CD4-positive, alpha-beta memory T cell (primary cell): ENCODE data around the gene SRP54. TPM values are rescaled to one million over a fixed set of nuclear protein-coding genes. Genes with fewer than 3 reads are reported as not detected.

ENCODE experiments used
- CTCF ChIA-PET: fragments of 350-600 bp; sonication (Branson Sonifier 250); formaldehyde crosslinking; loops from one replicate; lab custom pipeline; 2021; ENCODE audit warnings: inconsistent platforms; ENCODE audit not compliant: partially characterized antibody; lab: Charles Lee
- POLR2A ChIA-PET: fragments of 350-600 bp; sonication (Branson Sonifier 250); formaldehyde crosslinking; loops from one replicate; lab custom pipeline; 2021; ENCODE audit not compliant: partially characterized antibody; lab: Charles Lee
- DNase-seq, 5 donors: peaks; one replicate each; pipeline versions ENCODE4 v3.0.0 to v3.0.0-alpha.2; 2020 to 2022; ENCODE audit warnings: mixed read lengths in 1 of 5
- H3K27ac ChIP-seq: one replicate; pipeline ENCODE4 v1.7.0; 2013; ENCODE audit warnings: low read depth, low read length
- H3K27me3 ChIP-seq: 2 replicates; pipeline ENCODE4 v1.7.0; 2013; ENCODE audit warnings: mild to moderate bottlenecking, low read length, moderate library complexity; ENCODE audit not compliant: insufficient read depth
- H3K36me3 ChIP-seq: 2 replicates; pipeline ENCODE4 v1.7.0; 2013; ENCODE audit warnings: mild to moderate bottlenecking, low read length, moderate library complexity; ENCODE audit not compliant: insufficient read depth
- H3K4me1 ChIP-seq: 2 replicates; pipeline ENCODE4 v1.7.0; 2013; ENCODE audit warnings: mild to moderate bottlenecking, low read length, moderate library complexity; ENCODE audit not compliant: insufficient read depth
- H3K4me3 ChIP-seq, 2 donors: one replicate each; pipeline ENCODE4 v1.7.0; 2013; ENCODE audit warnings: low read length in 2 of 2, mild to moderate bottlenecking in 1 of 2
- H3K9me3 ChIP-seq, 2 donors: one replicate each; pipeline ENCODE4 v1.7.0; 2013; ENCODE audit warnings: low read length in 2 of 2, control low read depth in 1 of 2; ENCODE audit not compliant: control insufficient read depth in 1 of 2
- H3K27ac Mint-ChIP-seq, 7 donors: one replicate each; pipeline ENCODE4 v1.8.0; 2020 to 2021; ENCODE audit warnings: mixed read lengths in 7 of 7, mild to moderate bottlenecking in 6 of 7, inconsistent platforms in 3 of 7, moderate library complexity in 3 of 7
- H3K27me3 Mint-ChIP-seq, 2 donors: one replicate each; pipeline ENCODE4 v1.8.0; 2020 to 2021; ENCODE audit warnings: mixed read lengths in 2 of 2
- H3K36me3 Mint-ChIP-seq, 2 donors: one replicate each; pipeline ENCODE4 v1.8.0; 2020 to 2021; ENCODE audit warnings: mixed read lengths in 2 of 2, inconsistent platforms in 1 of 2, mild to moderate bottlenecking in 1 of 2
- H3K4me1 Mint-ChIP-seq, 4 donors: one replicate each; pipeline ENCODE4 v1.8.0; 2020 to 2021; ENCODE audit warnings: mixed read lengths in 4 of 4, mild to moderate bottlenecking in 1 of 4
- H3K4me3 Mint-ChIP-seq, 8 donors: one replicate each; pipeline ENCODE4 v1.8.0; 2020 to 2021; ENCODE audit warnings: mixed read lengths in 8 of 8, mild to moderate bottlenecking in 7 of 8, moderate library complexity in 6 of 8, inconsistent platforms in 3 of 8
- H3K9me3 Mint-ChIP-seq, 8 donors: one replicate each; pipeline ENCODE4 v1.8.0; 2020 to 2021; ENCODE audit warnings: mixed read lengths in 8 of 8, mild to moderate bottlenecking in 5 of 8, inconsistent platforms in 3 of 8, moderate library complexity in 1 of 8
- intact Hi-C: fragments of 100-400 bp; cut with micrococcal nuclease; formaldehyde crosslinking; loops from one replicate; pipeline ENCODE4 v1.15.1; 2023
- polyA plus RNA-seq, 2 donors: library from polyadenylated mRNA; unstranded; fragments of 300-500 nt; fragmentation: Illumina TruSeq; gene quantifications; one replicate each; pipeline ENCODE4 v1.2.3, GENCODE V29; 2021
- total RNA-seq, 2 experiments: library from RNA; stranded (reverse); gene quantifications; one replicate each; pipeline ENCODE4 v1.2.3, GENCODE V29; 2021

The SRP54 gene
- 10 to 100 TPM; 59.8 to 62.7 TPM for total RNA-seq
- polyA plus RNA-seq, result 10 to 100 TPM; 31.6 to 49.2 TPM

GRCh38 chr14:34982421-34983147 is at the start of gene SRP54:
Gene SRP54, plus strand, starts transcription at chr14:34982992. Its CDS starts 13,718 bp downstream, at chr14:34996710.
- H3K27ac ChIP-seq, result peak within 1 kb of the TSS; percentile 98
- H3K4me3 ChIP-seq, result peak within 1 kb of the TSS; percentile 87 to 91
- H3K4me1 ChIP-seq, result peaks cover 47% of the 10 kb centered on the region
- no peaks in the 10 kb centered on the region for H3K27me3 Mint-ChIP-seq
- H3K27me3 ChIP-seq, result no peaks in the 10 kb centered on the region
- ChIA-PET POLR2A (interaction anchor here (0.6 to 6.9 kb wide), 29 partner anchors 10 to 843 kb away, joined by 3 to 128 read pairs (median 4); partner anchors contain the start of genes BAZ1A, BRMS1L, CFL2 and FAM177A1), CTCF (interaction anchor here (1.0 to 4.3 kb wide), 9 partner anchors 68 to 422 kb away, joined by 3 to 16 read pairs (median 6); partner anchors contain the start of genes BAZ1A, NFKBIA, PPP2R3C and PRORP)
- no peaks in the 10 kb centered on the region for H3K9me3 Mint-ChIP-seq
- H3K27ac Mint-ChIP-seq, result no peak within 1 kb of the TSS
- peak; percentile 99 to 100 (median 100) for DNase-seq
- no peaks in the 10 kb centered on the region for H3K9me3 ChIP-seq
- no peaks in the 10 kb centered on the region for H3K36me3 ChIP-seq
- no peak within 1 kb of the TSS for H3K4me3 Mint-ChIP-seq
- peaks cover 11 to 23% (median 18%) of the 10 kb centered on the region in 4 donors for H3K4me1 Mint-ChIP-seq
- peaks cover 5% of the 10 kb centered on the region in 2 donors for H3K36me3 Mint-ChIP-seq
- intact Hi-C loops, result loop anchor here (1.0 to 10.0 kb wide), 11 partner anchors 51 to 826 kb away; partner anchors contain the start of genes CFL2, FAM177A1, NFKBIA and PRORP

DNA sequence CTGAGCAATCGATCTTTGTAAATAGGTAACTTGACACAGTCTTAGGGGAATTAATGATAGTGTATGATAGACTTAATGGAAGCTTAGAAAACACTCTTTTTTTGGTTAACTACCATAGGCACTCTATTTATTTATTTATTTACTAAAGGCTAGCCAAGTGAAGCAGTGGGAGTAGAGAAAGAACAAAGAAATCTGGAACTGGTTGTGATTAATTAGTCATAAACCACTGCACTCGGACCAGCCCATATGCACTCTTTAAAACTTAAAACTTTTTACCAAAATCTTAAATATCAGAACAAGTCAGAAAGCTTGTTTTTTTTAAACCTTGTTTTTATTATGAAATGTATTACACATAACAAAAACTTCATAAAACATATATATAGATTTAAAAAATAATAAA is 49.5 kb upstream of the SRP54 start:
- no peaks in the 10 kb centered on the region for H3K9me3 ChIP-seq
- Mint-ChIP-seq H3K4me3 (no peak overlapping the region), H3K4me1 (peaks cover 22 to 37% (median 31%) of the 10 kb centered on the region in 4 donors), H3K27ac (peak overlapping the region in 6 of 7 donors; percentile 77 to 90 (median 88)), H3K27me3 (no peaks in the 10 kb centered on the region), H3K36me3 (peaks cover 4 to 6% of the 10 kb centered on the region in 2 donors), H3K9me3 (peaks cover 0 to 2% (median 0%) of the 10 kb centered on the region in 8 donors)
- no peak overlapping the region for H3K27ac ChIP-seq
- ChIA-PET POLR2A (interaction anchor here (0.6 to 4.2 kb wide), 3 partner anchors 22 to 59 kb away, joined by 5 to 23 read pairs (median 21); partner anchors contain the start of genes BAZ1A and SRP54), CTCF (interaction anchor here (1.8 kb wide), 1 partner anchor 48 kb away, joined by 7 read pairs; no protein-coding TSS in a partner anchor)
- H3K27me3 ChIP-seq, result no peaks in the 10 kb centered on the region
- H3K4me3 ChIP-seq, result no peak overlapping the region
- peaks cover 34% of the 10 kb centered on the region for H3K4me1 ChIP-seq
- intact Hi-C loops, result no loop called here
- no peaks in the 10 kb centered on the region for H3K36me3 ChIP-seq
- no peak for DNase-seq

GRCh38 chr14:34935488-34935887 is 47.3 kb upstream of the SRP54 start:
- H3K27ac ChIP-seq, result no peak overlapping the region
- Mint-ChIP-seq H3K27me3 (no peaks in the 10 kb centered on the region), H3K36me3 (peaks cover 10 to 12% of the 10 kb centered on the region in 2 donors), H3K27ac (peak overlapping the region in 4 of 7 donors; percentile 27 to 84 (median 54)), H3K9me3 (peaks cover 0 to 2% (median 0%) of the 10 kb centered on the region in 8 donors), H3K4me1 (peaks cover 7 to 21% (median 17%) of the 10 kb centered on the region in 4 donors), H3K4me3 (no peak overlapping the region)
- CTCF ChIA-PET, result no interaction called here
- no peaks in the 10 kb centered on the region for H3K36me3 ChIP-seq
- H3K27me3 ChIP-seq, result no peaks in the 10 kb centered on the region
- H3K9me3 ChIP-seq, result no peaks in the 10 kb centered on the region
- no peak for DNase-seq
- POLR2A ChIA-PET, result interaction anchor here (4.2 kb wide), 1 partner anchor 61 kb away, joined by 21 read pairs; the partner anchor contains the start of gene BAZ1A
- H3K4me1 ChIP-seq, result peaks cover 15% of the 10 kb centered on the region
- intact Hi-C loops, result no loop called here
- no peak overlapping the region for H3K4me3 ChIP-seq

GRCh38 chr14:34937442-34937841 is 45.4 kb upstream of the SRP54 start:
- Mint-ChIP-seq H3K4me3 (no peak overlapping the region), H3K9me3 (peaks cover 0 to 6% (median 3%) of the 10 kb centered on the region in 8 donors), H3K36me3 (peaks cover 12 to 20% of the 10 kb centered on the region in 2 donors), H3K27me3 (no peaks in the 10 kb centered on the region), H3K27ac (peak overlapping the region; percentile 35 to 87 (median 57)), H3K4me1 (peaks cover 0 to 9% (median 6%) of the 10 kb centered on the region in 4 donors)
- Histone ChIP-seq H3K27me3 (no peaks in the 10 kb centered on the region), H3K27ac (no peak overlapping the region), H3K4me3 (no peak overlapping the region), H3K9me3 (no peaks in the 10 kb centered on the region), H3K4me1 (no peaks in the 10 kb centered on the region), H3K36me3 (no peaks in the 10 kb centered on the region)
- POLR2A ChIA-PET, result no interaction called here
- DNase-seq, result no peak
- intact Hi-C loops, result no loop called here
- CTCF ChIA-PET, result no interaction called here

GRCh38 chr14:34937876-34938275 is 44.9 kb upstream of the SRP54 start:
- Mint-ChIP-seq H3K27me3 (no peaks in the 10 kb centered on the region), H3K27ac (peak overlapping the region in 6 of 7 donors; percentile 3 to 87 (median 50)), H3K4me1 (peaks cover 0 to 9% (median 6%) of the 10 kb centered on the region in 4 donors), H3K4me3 (no peak overlapping the region), H3K36me3 (peaks cover 12 to 20% of the 10 kb centered on the region in 2 donors), H3K9me3 (peaks cover 0 to 9% (median 3%) of the 10 kb centered on the region in 8 donors)
- H3K27me3 ChIP-seq, result no peaks in the 10 kb centered on the region
- H3K4me3 ChIP-seq, result no peak overlapping the region
- H3K36me3 ChIP-seq, result no peaks in the 10 kb centered on the region
- CTCF ChIA-PET, result no interaction called here
- no peaks in the 10 kb centered on the region for H3K9me3 ChIP-seq
- no peaks in the 10 kb centered on the region for H3K4me1 ChIP-seq
- DNase-seq, result no peak
- POLR2A ChIA-PET, result no interaction called here
- intact Hi-C loops, result no loop called here
- no peak overlapping the region for H3K27ac ChIP-seq

DNA sequence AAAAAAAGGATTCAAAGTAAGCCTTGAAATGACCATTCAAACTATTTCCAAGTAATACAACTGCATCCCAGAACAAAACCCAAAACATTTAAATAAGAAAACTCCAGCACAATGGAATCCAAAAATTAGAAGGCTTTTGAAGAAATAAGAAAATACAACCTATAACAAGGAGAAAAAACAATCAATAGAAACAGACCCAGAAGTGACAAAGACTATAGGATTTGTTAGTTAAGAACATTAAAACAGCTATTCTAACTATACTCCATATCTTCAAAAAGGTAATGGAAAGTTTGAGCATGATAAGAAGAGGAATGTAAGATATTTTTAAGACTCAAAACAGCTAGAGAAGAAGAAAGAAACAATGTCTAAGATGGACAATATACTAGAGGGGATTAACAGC is 39.3 kb upstream of the SRP54 start:
- Histone ChIP-seq H3K27me3 (no peaks in the 10 kb centered on the region), H3K36me3 (no peaks in the 10 kb centered on the region), H3K4me1 (no peaks in the 10 kb centered on the region), H3K9me3 (no peaks in the 10 kb centered on the region), H3K27ac (no peak overlapping the region), H3K4me3 (no peak overlapping the region)
- DNase-seq, result no peak
- Mint-ChIP-seq H3K27ac (no peak overlapping the region), H3K27me3 (no peaks in the 10 kb centered on the region), H3K9me3 (peaks cover 0 to 25% (median 12%) of the 10 kb centered on the region in 8 donors), H3K4me1 (peaks cover 0 to 2% (median 0%) of the 10 kb centered on the region in 4 donors), H3K36me3 (peaks cover 17 to 43% of the 10 kb centered on the region in 2 donors), H3K4me3 (no peak overlapping the region)
- intact Hi-C loops, result no loop called here
- ChIA-PET POLR2A (no interaction called here), CTCF (no interaction called here)

DNA sequence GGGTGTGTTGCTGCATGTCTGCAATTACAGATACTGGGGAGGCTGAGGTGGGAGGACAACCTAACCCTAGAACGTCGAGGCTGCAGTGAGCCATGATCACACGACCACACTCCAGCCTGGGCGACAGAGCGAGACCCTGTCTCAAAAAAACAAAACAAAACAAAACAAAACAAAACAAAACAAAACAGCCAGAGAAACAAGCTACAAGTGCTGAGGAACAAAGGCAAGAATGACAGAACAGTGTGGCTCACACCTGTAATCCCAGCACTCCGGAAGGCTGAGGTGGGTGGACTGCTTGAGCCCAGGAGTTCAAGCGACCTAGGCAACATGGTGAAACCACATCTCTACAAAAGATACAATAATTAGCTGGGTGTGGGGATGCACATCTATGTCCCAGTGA is 38.0 kb upstream of the SRP54 start:
- H3K27me3 Mint-ChIP-seq, result no peaks in the 10 kb centered on the region
- no peak overlapping the region for H3K27ac ChIP-seq
- no peaks in the 10 kb centered on the region for H3K4me1 ChIP-seq
- H3K4me3 ChIP-seq, result no peak overlapping the region
- no peaks in the 10 kb centered on the region for H3K36me3 ChIP-seq
- peaks cover 0 to 3% (median 0%) of the 10 kb centered on the region in 4 donors for H3K4me1 Mint-ChIP-seq
- H3K9me3 Mint-ChIP-seq, result peaks cover 0 to 25% (median 12%) of the 10 kb centered on the region in 8 donors
- intact Hi-C loops, result no loop called here
- CTCF ChIA-PET, result interaction anchor here (1.2 kb wide), 1 partner anchor 36 kb away, joined by 3 read pairs; no protein-coding TSS in a partner anchor
- no peak overlapping the region for H3K4me3 Mint-ChIP-seq
- no peaks in the 10 kb centered on the region for H3K9me3 ChIP-seq
- no peak for DNase-seq
- H3K36me3 Mint-ChIP-seq, result peaks cover 19 to 46% of the 10 kb centered on the region in 2 donors
- POLR2A ChIA-PET, result interaction anchor here (0.7 to 1.5 kb wide), 2 partner anchors 38 to 317 kb away, joined by 3 read pairs; partner anchors contain the start of gene SRP54
- no peak overlapping the region for H3K27ac Mint-ChIP-seq
- no peaks in the 10 kb centered on the region for H3K27me3 ChIP-seq
